ENCODE results near the gene LYSMD3.
A peak's percentile ranks its signal among the peaks of the same experiment; 100 is the strongest.
"Not testable (repeated sequence)": the region's sequence is repeated elsewhere in the genome, so short reads cannot be mapped to it uniquely, and the experiment has no call there.

LYSMD3 gene

GRCh38 chr5:90529194-90529938, at the start of gene LYSMD3:
Gene LYSMD3, minus strand, starts transcription at chr5:90529584. Its CDS starts 4,295 bp downstream, at chr5:90525289.
- Histone ChIP-seq H3K4me1 (peaks cover 21 to 38% (median 31%) of the 10 kb centered on the region in 10 experiments), H3K9ac (peak within 1 kb of the TSS; percentile 88 to 98 (median 92)), H3K9me3 (replicated peaks in 1 of 11) (no peaks in the 10 kb centered on the region), H3K36me3 (peaks cover 9 to 27% (median 10%) of the 10 kb centered on the region in 11 experiments; a peak in 21 of 22 replicates), H3K4me2 (peak within 1 kb of the TSS; percentile 84 to 99 (median 92)), H3K27ac (peak within 1 kb of the TSS; percentile 84 to 96 (median 89)), H4K20me1 (peaks cover 0 to 20% (median 10%) of the 10 kb centered on the region in 11 experiments; a peak in 10 of 22 replicates), H3K4me3 (peak within 1 kb of the TSS; percentile 93 to 100 (median 99)), H3K27me3 (no peaks in the 10 kb centered on the region)
- TF ChIP-seq Cebpa-rat (IDR thresholded peaks at IDR 0.05), result no peak

DNA sequence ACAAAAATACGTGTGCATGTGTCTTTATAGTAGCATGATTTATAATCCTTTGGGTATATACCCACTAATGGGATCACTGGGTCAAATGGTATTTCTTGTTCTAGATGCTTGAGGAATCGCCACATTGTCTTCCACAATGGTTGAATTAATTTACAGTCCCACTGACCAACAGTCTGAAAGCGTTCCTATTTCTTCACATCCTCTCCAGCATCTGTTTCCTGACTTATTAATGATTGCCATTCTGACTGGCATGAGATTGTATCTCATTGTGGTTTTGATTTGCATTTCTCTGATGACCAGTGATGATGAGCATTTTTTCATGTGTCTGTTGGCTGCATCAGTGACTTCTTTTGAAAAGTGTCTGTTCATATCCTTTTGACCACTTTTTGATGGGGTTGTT, 47.2 kb upstream of the LYSMD3 start:
- not testable (repeated sequence) for H3K4me2 ChIP-seq, H3K27me3 ChIP-seq, H3K4me1 ChIP-seq, H4K20me1 ChIP-seq, H3K4me3 ChIP-seq, H3K36me3 ChIP-seq, H3K9ac ChIP-seq, H3K27ac ChIP-seq
- peaks cover 0 to 12% (median 8%) of the 10 kb centered on the region in 11 experiments; a peak in 8 of 22 replicates for H3K9me3 ChIP-seq (replicated peaks in 1 of 11)

DNA sequence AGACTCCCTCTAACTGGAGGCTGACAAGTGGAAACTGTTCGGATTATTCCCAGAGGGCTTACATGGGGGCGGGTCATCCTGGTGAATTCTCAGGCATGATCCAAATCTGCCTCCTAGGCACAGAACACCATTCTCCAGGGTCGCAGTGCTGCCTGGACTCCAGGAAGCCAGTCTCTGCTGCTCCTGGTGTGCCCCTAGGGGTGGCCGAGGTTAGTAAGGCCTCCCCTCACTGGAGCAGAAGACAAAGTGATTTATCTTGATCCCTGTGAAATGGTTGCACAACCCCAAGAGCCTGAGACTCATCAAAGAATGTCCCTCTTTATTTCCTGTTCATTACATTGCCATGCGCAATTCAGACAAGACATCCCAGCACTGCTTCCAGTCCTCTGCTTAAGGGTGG, 46.3 kb upstream of the LYSMD3 start:
- Histone ChIP-seq H3K4me3 (no peak overlapping the region), H3K4me1 (no peaks in the 10 kb centered on the region), H3K9ac (no peak overlapping the region), H3K36me3 (no peaks in the 10 kb centered on the region), H3K9me3 (replicated peaks in 1 of 11) (peaks cover 0 to 12% (median 8%) of the 10 kb centered on the region in 11 experiments; a peak in 8 of 22 replicates), H3K4me2 (no peak overlapping the region), H3K27ac (no peak overlapping the region), H4K20me1 (no peaks in the 10 kb centered on the region), H3K27me3 (no peaks in the 10 kb centered on the region)
- TF ChIP-seq Cebpa-rat (IDR thresholded peaks at IDR 0.05), result no peak

DNA sequence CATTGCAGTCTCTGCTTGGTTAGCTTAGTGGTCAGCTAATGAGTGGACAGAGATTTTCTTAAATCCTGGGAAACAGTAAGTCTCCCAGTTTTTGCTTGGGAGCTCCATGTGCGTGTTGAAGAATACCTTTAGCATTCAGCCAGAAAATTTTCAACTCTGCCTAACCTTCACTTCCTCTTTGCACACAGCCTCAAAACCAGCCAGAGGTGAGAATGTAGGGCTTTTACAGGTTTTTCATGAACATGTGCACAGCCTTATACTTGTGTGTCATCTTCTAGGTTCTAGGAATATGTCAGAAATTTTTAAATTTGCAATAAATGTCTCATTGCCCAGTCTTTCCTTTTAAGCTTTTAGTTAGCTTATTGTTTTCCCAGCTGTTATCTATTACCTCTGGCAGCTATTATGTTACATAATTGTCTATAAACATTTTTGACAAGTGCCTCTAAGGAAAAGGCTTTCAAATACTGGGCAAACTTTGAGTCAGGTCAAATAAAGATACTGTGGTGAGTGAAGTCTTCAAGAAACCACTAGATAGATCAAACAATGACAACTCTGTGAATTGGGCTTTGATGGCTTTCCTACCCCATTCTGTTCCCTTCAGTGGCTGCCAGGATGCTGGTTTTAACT, 41.9 kb upstream of the LYSMD3 start:
- Histone ChIP-seq H4K20me1 (no peaks in the 10 kb centered on the region), H3K4me3 (no peak overlapping the region), H3K4me1 (no peaks in the 10 kb centered on the region), H3K9ac (no peak overlapping the region), H3K9me3 (replicated peaks in 1 of 11) (no peaks in the 10 kb centered on the region; a peak in 1 of 22 replicates), H3K27me3 (no peaks in the 10 kb centered on the region), H3K27ac (no peak overlapping the region), H3K36me3 (no peaks in the 10 kb centered on the region), H3K4me2 (no peak overlapping the region)
- TF ChIP-seq Cebpa-rat (IDR thresholded peaks at IDR 0.05), result no peak

GRCh38 chr5:90570034-90570433, 40.6 kb upstream of the LYSMD3 start:
- peaks cover 0 to 3% (median 0%) of the 10 kb centered on the region in 11 experiments; a peak in 2 of 22 replicates for H3K9me3 ChIP-seq (replicated peaks in 1 of 11)
- no peak overlapping the region for H3K27ac ChIP-seq
- no peaks in the 10 kb centered on the region for H3K4me1 ChIP-seq
- no peak for TF ChIP-seq Cebpa-rat (IDR thresholded peaks at IDR 0.05)
- H3K4me2 ChIP-seq, result no peak overlapping the region
- no peaks in the 10 kb centered on the region for H3K27me3 ChIP-seq
- H3K36me3 ChIP-seq, result no peaks in the 10 kb centered on the region
- no peaks in the 10 kb centered on the region for H4K20me1 ChIP-seq
- H3K4me3 ChIP-seq, result no peak overlapping the region
- no peak overlapping the region for H3K9ac ChIP-seq

GRCh38 chr5:90569084-90569483, 39.7 kb upstream of the LYSMD3 start:
- Histone ChIP-seq H3K9me3 (replicated peaks in 1 of 11) (peaks cover 0 to 4% (median 0%) of the 10 kb centered on the region in 11 experiments; a peak in 2 of 22 replicates), H3K4me2 (no peak overlapping the region), H3K4me3 (no peak overlapping the region), H3K4me1 (no peaks in the 10 kb centered on the region), H4K20me1 (no peaks in the 10 kb centered on the region), H3K27me3 (no peaks in the 10 kb centered on the region), H3K9ac (no peak overlapping the region), H3K27ac (no peak overlapping the region), H3K36me3 (no peaks in the 10 kb centered on the region)
- TF ChIP-seq Cebpa-rat (IDR thresholded peaks at IDR 0.05), result no peak

GRCh38 chr5:90565491-90565890, 36.1 kb upstream of the LYSMD3 start:
- Histone ChIP-seq H3K36me3 (no peaks in the 10 kb centered on the region), H4K20me1 (no peaks in the 10 kb centered on the region), H3K9me3 (replicated peaks in 1 of 11) (peaks cover 0 to 4% (median 0%) of the 10 kb centered on the region in 11 experiments; a peak in 2 of 22 replicates), H3K4me3 (no peak overlapping the region), H3K9ac (no peak overlapping the region), H3K4me1 (no peaks in the 10 kb centered on the region), H3K27ac (no peak overlapping the region), H3K4me2 (no peak overlapping the region), H3K27me3 (no peaks in the 10 kb centered on the region)
- TF ChIP-seq Cebpa-rat (IDR thresholded peaks at IDR 0.05), result no peak

- Histone ChIP-seq H3K4me1 (no peaks in the 10 kb centered on the region), H3K9ac (no peak overlapping the region), H3K27ac (no peak overlapping the region), H3K9me3 (replicated peaks in 1 of 11) (peaks cover 5 to 12% (median 8%) of the 10 kb centered on the region in 11 experiments; a peak in 16 of 22 replicates), H3K27me3 (no peaks in the 10 kb centered on the region), H3K36me3 (no peaks in the 10 kb centered on the region), H4K20me1 (no peaks in the 10 kb centered on the region), H3K4me3 (no peak overlapping the region), H3K4me2 (no peak overlapping the region)
- TF ChIP-seq Cebpa-rat (IDR thresholded peaks at IDR 0.05), result no peak
These were observed 33.7 kb upstream of the LYSMD3 start for GRCh38 chr5:90563108-90563507.

GRCh38 chr5:90562341-90562740, 33.0 kb upstream of the LYSMD3 start:
- H3K36me3 ChIP-seq, result no peaks in the 10 kb centered on the region
- H3K4me3 ChIP-seq, result no peak overlapping the region
- H3K27me3 ChIP-seq, result peaks cover 0 to 2% (median 0%) of the 10 kb centered on the region in 11 experiments; a peak in 1 of 22 replicates
- no peak overlapping the region for H3K27ac ChIP-seq
- no peak overlapping the region for H3K4me2 ChIP-seq
- H4K20me1 ChIP-seq, result no peaks in the 10 kb centered on the region
- TF ChIP-seq Cebpa-rat (IDR thresholded peaks at IDR 0.05), result no peak
- H3K4me1 ChIP-seq, result no peaks in the 10 kb centered on the region
- H3K9ac ChIP-seq, result no peak overlapping the region
- peaks cover 5 to 12% (median 8%) of the 10 kb centered on the region in 11 experiments; a peak in 16 of 22 replicates for H3K9me3 ChIP-seq (replicated peaks in 1 of 11)
